ENCODE data around the gene EIF2S3B.

GRCh38 chr12:10469701-10470100 is 36.0 kb upstream of the EIF2S3B start:
- TF ChIP-seq EZH2 (IDR thresholded peaks at IDR 0.05) = no peak
- TF ChIP-seq POLR2AphosphoS5 (IDR thresholded peaks at IDR 0.05; ENCODE audit: borderline replicate concordance, low read depth, low read length) = no peak

Measured in SK-N-MC (cell line).